A549 treated with ZK216348 at 1 μM for 4 hours (cell line): ENCODE data around the gene SEPTIN11. TPM values are rescaled to one million over a fixed set of nuclear protein-coding genes. Genes with fewer than 3 reads are reported as not detected.

Source experiments
- total RNA-seq: library from RNA; stranded (reverse); fragments of 200-300 nt; extraction: Qiagen RNA extraction; gene quantifications from 5 replicates; pipeline ENCODE4 v1.2.3, GENCODE V29; 2022; ENCODE audit warnings: low read depth

The SEPTIN11 gene
- 21.6 to 41.6 TPM (median 38.5 TPM) in 5 replicates for total RNA-seq

DNA sequence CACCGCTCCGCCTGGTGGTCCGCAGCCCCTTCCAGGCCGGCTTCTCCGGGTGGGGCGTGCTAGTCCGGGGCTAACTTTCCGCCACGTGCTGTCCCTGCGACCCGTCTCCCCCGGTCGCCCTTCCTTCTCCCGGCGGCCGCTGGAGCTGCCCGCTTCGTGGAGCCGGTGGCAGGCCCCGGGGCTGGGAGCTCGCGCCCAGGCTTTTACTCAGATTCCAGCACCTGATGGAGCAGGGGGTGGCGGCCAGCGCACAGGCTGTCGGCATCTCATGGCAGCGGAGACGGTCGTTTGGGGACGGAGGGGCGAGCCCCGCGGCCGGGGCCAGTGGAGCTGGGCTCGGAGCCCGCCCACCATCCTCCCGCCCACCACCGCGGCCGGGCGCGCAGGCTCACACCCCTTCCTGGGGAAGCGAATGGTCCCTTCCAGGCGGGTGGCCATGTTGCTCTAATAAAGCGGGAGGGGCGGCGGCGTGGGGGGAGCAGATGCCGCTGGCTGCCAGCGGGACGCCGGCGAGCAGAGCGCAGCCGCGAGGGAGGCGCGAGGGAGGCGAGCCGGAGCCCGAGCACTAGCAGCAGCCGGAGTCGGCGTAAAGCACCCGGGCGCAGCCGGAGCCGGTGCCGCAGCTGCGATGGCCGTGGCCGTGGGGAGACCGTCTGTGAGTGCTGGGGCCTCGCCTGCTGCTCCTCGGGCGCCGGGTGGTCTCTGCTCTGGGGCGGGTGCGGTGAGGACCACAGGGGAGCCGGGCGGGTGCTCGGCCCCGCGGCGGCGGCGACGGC lies at the start of gene SEPTIN11:
Gene SEPTIN11, plus strand, starts transcription at position 477 of the 776 bp plus-strand sequence. Its CDS starts 152 bp downstream, at position 629.

Other genes starting within 250 kb of the SEPTIN11 start
- gene SOWAHB, start 51.6 kb upstream of the SEPTIN11 start, total RNA-seq, result not detected in 5 replicates
- 50.0 to 73.4 TPM (median 69.6 TPM) in 5 replicates for gene CCNI, start 126.2 kb downstream of the SEPTIN11 start, total RNA-seq
- 1.9 to 5.5 TPM (median 4.8 TPM) in 5 replicates for gene CCNG2, start 207.5 kb downstream of the SEPTIN11 start, total RNA-seq